ENCODE data around the gene RUNX3. TPM values are rescaled to one million over a fixed set of nuclear protein-coding genes. Genes with fewer than 3 reads are reported as not detected.
"Not testable (repeated sequence)": the region's sequence is repeated elsewhere in the genome, so short reads cannot be mapped to it uniquely, and the experiment has no call there.

Gene RUNX3
- total RNA-seq, 1 experiment from 2014 or later: 0.33 TPM

GRCh38 chr1:24892188-24893153, 37.6 kb downstream of the RUNX3 start:
- Histone ChIP-seq H3K23ac (ENCODE audit: insufficient read length, low read depth, low read length) (no peak overlapping the region), H3K4ac (ENCODE audit: low read depth, low read length) (no peak overlapping the region), H3K14ac (ENCODE audit: insufficient read depth, low read length) (no peak overlapping the region), H3T11ph (ENCODE audit: low read length) (no peak overlapping the region), H2BK120ac (ENCODE audit: low read depth, low read length, poor library complexity, severe bottlenecking) (no peak overlapping the region), H3K9me3 (ENCODE audit: control insufficient read depth, low read depth, low read length) (peaks cover 4% of the 10 kb centered on the region), H2BK20ac (ENCODE audit: low read depth, low read length, poor library complexity, severe bottlenecking) (no peak overlapping the region), H3K4me1 (ENCODE audit: insufficient read depth, low read length) (no peaks in the 10 kb centered on the region), H3K23me2 (ENCODE audit: insufficient read length, low read depth, low read length, poor library complexity, severe bottlenecking) (no peaks in the 10 kb centered on the region), H3K79me2 (ENCODE audit: insufficient read depth, low read length) (no peaks in the 10 kb centered on the region), H3K18ac (ENCODE audit: insufficient read length, low read depth, low read length) (no peak overlapping the region), H3K27me3 (ENCODE audit: insufficient read depth, low read length) (no peaks in the 10 kb centered on the region), H2AK5ac (ENCODE audit: insufficient read length, low read length) (no peak overlapping the region), H4K8ac (replicated peaks; ENCODE audit: insufficient read length, low read depth, low read length) (no peak overlapping the region), H2AFZ (ENCODE audit: low read length) (no peak overlapping the region), H2BK5ac (ENCODE audit: insufficient read length, low read length) (no peak overlapping the region), H2BK15ac (ENCODE audit: low read depth, low read length) (no peak overlapping the region), H4K91ac (ENCODE audit: insufficient read length, low read depth, low read length) (no peak overlapping the region), H3K56ac (ENCODE audit: insufficient read length, low read depth, low read length) (no peak overlapping the region), H3K9ac (ENCODE audit: extremely low read depth, insufficient read length, low read length) (no peak overlapping the region), H2BK12ac (ENCODE audit: insufficient read length, low read depth, low read length) (no peak overlapping the region), H4K20me1 (ENCODE audit: control insufficient read depth, insufficient read depth, insufficient read length) (no peaks in the 10 kb centered on the region), H4K5ac (ENCODE audit: insufficient read length, low read depth, low read length) (no peak overlapping the region), H3K79me1 (ENCODE audit: insufficient read depth, low read depth, low read length, poor library complexity, severe bottlenecking) (no peaks in the 10 kb centered on the region), H3K27ac (ENCODE audit: insufficient read length, low read depth, low read length) (no peak overlapping the region), H3K4me2 (ENCODE audit: insufficient read depth, insufficient read length, low read length) (no peak overlapping the region)
- TF ChIP-seq, protein P1, sequence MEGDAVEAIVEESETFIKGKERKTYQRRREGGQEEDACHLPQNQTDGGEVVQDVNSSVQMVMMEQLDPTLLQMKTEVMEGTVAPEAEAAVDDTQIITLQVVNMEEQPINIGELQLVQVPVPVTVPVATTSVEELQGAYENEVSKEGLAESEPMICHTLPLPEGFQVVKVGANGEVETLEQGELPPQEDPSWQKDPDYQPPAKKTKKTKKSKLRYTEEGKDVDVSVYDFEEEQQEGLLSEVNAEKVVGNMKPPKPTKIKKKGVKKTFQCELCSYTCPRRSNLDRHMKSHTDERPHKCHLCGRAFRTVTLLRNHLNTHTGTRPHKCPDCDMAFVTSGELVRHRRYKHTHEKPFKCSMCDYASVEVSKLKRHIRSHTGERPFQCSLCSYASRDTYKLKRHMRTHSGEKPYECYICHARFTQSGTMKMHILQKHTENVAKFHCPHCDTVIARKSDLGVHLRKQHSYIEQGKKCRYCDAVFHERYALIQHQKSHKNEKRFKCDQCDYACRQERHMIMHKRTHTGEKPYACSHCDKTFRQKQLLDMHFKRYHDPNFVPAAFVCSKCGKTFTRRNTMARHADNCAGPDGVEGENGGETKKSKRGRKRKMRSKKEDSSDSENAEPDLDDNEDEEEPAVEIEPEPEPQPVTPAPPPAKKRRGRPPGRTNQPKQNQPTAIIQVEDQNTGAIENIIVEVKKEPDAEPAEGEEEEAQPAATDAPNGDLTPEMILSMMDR (conservative IDR thresholded peaks at IDR 0.05): no peak
- WGBS (ENCODE audit: extremely low coverage, insufficient read length, low lambda C conversion rate): no CpG with 5 or more reads among the region's 1 CpG
- H3K27ac Mint-ChIP-seq: no peak overlapping the region
- peaks cover 5 to 14% (median 5%) of the 10 kb centered on the region in 3 experiments; a peak in 5 of 7 replicates for H3K36me3 Mint-ChIP-seq (ENCODE audit: insufficient read depth in 1 of 3, low read depth in 3 of 3)
- H3K9me3 Mint-ChIP-seq: peaks cover 22 to 25% of the 10 kb centered on the region in 2 experiments
- peaks cover 4% of the 10 kb centered on the region; the same call in 1 of the 2 replicates for H3K27me3 Mint-ChIP-seq (ENCODE audit: low read depth)
- no peaks in the 10 kb centered on the region for H3K4me1 Mint-ChIP-seq
- no peak overlapping the region for H3K4me3 Mint-ChIP-seq
- DNase-seq: no peak

DNA sequence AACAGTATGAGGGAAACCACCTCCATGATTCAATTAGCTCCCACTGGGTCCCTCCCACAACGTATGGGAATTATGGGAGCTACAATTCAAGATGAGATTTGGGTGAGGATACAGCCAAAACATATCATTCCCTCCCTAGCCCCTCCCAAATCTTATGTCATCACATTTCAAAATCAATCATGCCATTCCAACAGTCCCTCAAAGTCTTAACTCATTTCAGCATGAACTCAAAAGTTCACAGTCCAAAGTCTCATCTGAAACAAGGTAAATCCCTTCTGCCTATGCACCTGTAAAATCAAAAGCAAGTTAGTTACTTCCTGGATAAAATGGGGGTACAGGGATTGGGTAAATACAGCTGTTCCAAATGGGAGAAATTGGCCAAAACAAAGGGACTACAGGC, 38.7 kb downstream of the RUNX3 start:
- H3K4ac ChIP-seq (ENCODE audit: low read depth, low read length); H2BK5ac ChIP-seq (ENCODE audit: insufficient read length, low read length); H3K23me2 ChIP-seq (ENCODE audit: insufficient read length, low read depth, low read length, poor library complexity, severe bottlenecking); H3K27me3 Mint-ChIP-seq (ENCODE audit: low read depth); H2BK20ac ChIP-seq (ENCODE audit: low read depth, low read length, poor library complexity, severe bottlenecking); H2AFZ ChIP-seq (ENCODE audit: low read length); H3K18ac ChIP-seq (ENCODE audit: insufficient read length, low read depth, low read length); H3K9ac ChIP-seq (ENCODE audit: extremely low read depth, insufficient read length, low read length); H3K56ac ChIP-seq (ENCODE audit: insufficient read length, low read depth, low read length); H2BK12ac ChIP-seq (ENCODE audit: insufficient read length, low read depth, low read length); H3T11ph ChIP-seq (ENCODE audit: low read length); H3K4me1 ChIP-seq (ENCODE audit: insufficient read depth, low read length); H4K20me1 ChIP-seq (ENCODE audit: control insufficient read depth, insufficient read depth, insufficient read length); H3K79me2 ChIP-seq (ENCODE audit: insufficient read depth, low read length); H2AK5ac ChIP-seq (ENCODE audit: insufficient read length, low read length); H3K23ac ChIP-seq (ENCODE audit: insufficient read length, low read depth, low read length); H3K4me1 Mint-ChIP-seq; H3K4me3 Mint-ChIP-seq; H3K79me1 ChIP-seq (ENCODE audit: insufficient read depth, low read depth, low read length, poor library complexity, severe bottlenecking); H3K27me3 ChIP-seq (ENCODE audit: insufficient read depth, low read length); H3K27ac Mint-ChIP-seq; H4K91ac ChIP-seq (ENCODE audit: insufficient read length, low read depth, low read length); H3K4me2 ChIP-seq (ENCODE audit: insufficient read depth, insufficient read length, low read length); H3K9me3 ChIP-seq (ENCODE audit: control insufficient read depth, low read depth, low read length); H3K14ac ChIP-seq (ENCODE audit: insufficient read depth, low read length); H2BK15ac ChIP-seq (ENCODE audit: low read depth, low read length); H4K5ac ChIP-seq (ENCODE audit: insufficient read length, low read depth, low read length); H2BK120ac ChIP-seq (ENCODE audit: low read depth, low read length, poor library complexity, severe bottlenecking); H3K27ac ChIP-seq (ENCODE audit: insufficient read length, low read depth, low read length); H4K8ac ChIP-seq (replicated peaks; ENCODE audit: insufficient read length, low read depth, low read length); DNase-seq: not testable (repeated sequence)
- Mint-ChIP-seq H3K9me3 (peaks cover 22 to 25% of the 10 kb centered on the region in 2 experiments), H3K36me3 (ENCODE audit: insufficient read depth in 1 of 3, low read depth in 3 of 3) (peaks cover 5 to 14% (median 5%) of the 10 kb centered on the region in 3 experiments; a peak in 6 of 7 replicates)
- no CpG with 5 or more reads among the region's 1 CpG for WGBS (ENCODE audit: extremely low coverage, insufficient read length, low lambda C conversion rate)

All from H9 (cell line).